Spleen (tissue), 11 donors: Measurements from ENCODE around the gene BAK1. TPM values are rescaled to one million over a fixed set of nuclear protein-coding genes. Genes with fewer than 3 reads are reported as not detected.

Source experiments
- DNase-seq: peaks from one replicate; pipeline ENCODE4 v3.0.0-alpha.2; 2020
- H3K27ac ChIP-seq, 8 donors: fragments of 200-600 bp; sonication (generic) in 7 of 8; 1 replicate in 4 of 8; 2 replicates in 4 of 8; pipeline versions ENCODE4 v1.5.0 to v1.8.0; 2016 to 2021; ENCODE audit warnings: inconsistent platforms in 4 of 8, mild to moderate bottlenecking in 4 of 8, moderate library complexity in 1 of 8
- H3K27me3 ChIP-seq, 7 donors: fragments of 200-600 bp; sonication (generic) in 6 of 7; replicated peaks in 1 of 7; 1 replicate in 4 of 7; 2 replicates in 3 of 7; pipeline versions ENCODE4 v1.5.0 to v1.8.0; 2016 to 2021; ENCODE audit warnings: inconsistent platforms in 3 of 7, mild to moderate bottlenecking in 1 of 7
- H3K36me3 ChIP-seq, 6 donors: fragments of 200-600 bp; sonication (generic) in 5 of 6; 1 replicate in 4 of 6; 2 replicates in 2 of 6; pipeline versions ENCODE4 v1.5.0 to v1.8.0; 2016 to 2021; ENCODE audit warnings: inconsistent platforms in 2 of 6
- H3K4me1 ChIP-seq, 6 donors: fragments of 200-600 bp; sonication (generic) in 5 of 6; 1 replicate in 3 of 6; 2 replicates in 3 of 6; pipeline versions ENCODE4 v1.5.0 to v1.8.0; 2016 to 2021; ENCODE audit warnings: inconsistent platforms in 3 of 6
- H3K4me3 ChIP-seq, 8 donors: fragments of 200-600 bp; sonication (generic) in 7 of 8; 1 replicate in 4 of 8; 2 replicates in 4 of 8; pipeline versions ENCODE4 v1.5.0 to v1.8.0; 2016 to 2021; ENCODE audit warnings: inconsistent platforms in 4 of 8, mild to moderate bottlenecking in 4 of 8, moderate library complexity in 2 of 8
- H3K9me3 ChIP-seq, 8 donors: fragments of 200-600 bp; sonication (generic) in 7 of 8; 1 replicate in 4 of 8; 2 replicates in 4 of 8; pipeline versions ENCODE4 v1.5.0 to v1.8.0; 2016 to 2021; ENCODE audit warnings: inconsistent platforms in 4 of 8
- POLR2A ChIP-seq, 3 donors: fragments of 450-650 bp; IDR thresholded peaks; one replicate each; pipeline ENCODE4 v1.5.1; 2017; ENCODE audit warnings: antibody characterized with exemption in 3 of 3, mild to moderate bottlenecking in 1 of 3
- POLR2AphosphoS5 ChIP-seq, 3 donors: sonication (generic); formaldehyde crosslinking; IDR thresholded peaks; one replicate each; pipeline ENCODE4 v1.5.1; 2017; ENCODE audit warnings: antibody characterized with exemption in 3 of 3
- WGBS, 5 donors: extraction: QIAGEN DNeasy Blood & Tissue Kit in 3 of 5; methylation state at CpG; one replicate each; pipeline versions ENCODE4 v1.1.5 to v1.1.7; 2013 to 2018; 5-methylcytosine and 5-hydroxymethylcytosine counted together
- intact Hi-C: fragments of 100-400 bp; cut with DNase I; formaldehyde crosslinking; loops from one replicate; pipeline ENCODE4 v1.15.0; 2023; ENCODE audit warnings: low total_unique reads
- polyA plus RNA-seq, 3 donors: library from polyadenylated mRNA; stranded (reverse); fragments of 200-250 nt; gene quantifications; one replicate each; pipeline ENCODE4 v1.2.1, GENCODE V29; 2013
- total RNA-seq, 7 donors: library from RNA; depleted of rRNA in 3 of 7; stranded (reverse); fragments of >200 nt in 3 of 7; fragmentation: NEBNext Ultra II Directional in 4 of 7; extraction: Animal tissue kit (Norgen Biotek cat#: 25700) in 4 of 7; gene quantifications; one replicate each; pipeline versions ENCODE4 v1.1.0 to v1.2.1, GENCODE V29; 2016 to 2021
- TF ChIP-seq, protein P1 (sequence below), 11 experiments: fragments of 200-600 bp in 7 of 11; fragments of 450-650 bp in 4 of 11; sonication (generic) in 4 of 11; IDR thresholded peaks in 8 of 11; conservative IDR thresholded peaks in 3 of 11; 1 replicate in 7 of 11; 2 replicates in 4 of 11; pipeline versions ENCODE4 v1.4.0 to v1.8.0; 2016 to 2021; ENCODE audit warnings: antibody characterized with exemption in 11 of 11, inconsistent platforms in 4 of 11, mild to moderate bottlenecking in 1 of 11
- donor health status: healthy with polysubstance abuse.
- donor health status: DM: no; HTN: no; CAD: no; lungs with moderate emphysema.
- donor health status: DM: no; HTN: no; CAD: no.
- donor health status: Bipolar disorder and iron deficiency.
- donor health status: healthy.
- donor health status: DM: no; HTN: no; CAD: no.
- donor health status: DM: yes; HTN: yes; CAD: no.

The BAK1 gene
- total and polyA plus RNA-seq, 10 donors, result 14.9 to 34.4 (median 25.9) TPM

DNA sequence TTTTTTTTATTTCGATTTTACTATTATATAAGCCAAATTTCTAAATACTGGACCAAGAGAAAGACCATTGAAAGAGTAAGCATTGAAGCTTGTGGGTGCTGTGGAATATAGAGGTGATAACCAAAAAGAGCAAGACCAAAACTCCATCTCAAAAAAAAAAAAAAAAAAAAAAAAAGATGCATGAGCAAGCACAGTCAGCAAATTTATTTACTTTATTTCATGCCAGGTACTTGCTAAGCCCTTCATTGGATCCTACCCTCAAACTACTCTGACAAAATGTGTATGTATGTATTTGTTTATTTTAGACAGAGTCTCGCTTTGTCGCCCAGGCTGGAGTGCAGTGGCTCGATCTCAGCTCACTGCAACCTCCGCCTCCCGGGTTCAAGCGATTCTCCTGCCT is 27.8 kb downstream of the BAK1 start:
- WGBS, 5 donors, result 81 to 95% (median 87%) methylated on average over 7 of the region's 7 CpGs
- no peaks in the 10 kb centered on the region for H3K27me3 ChIP-seq
- intact Hi-C loops, result no loop called here
- H3K4me3 ChIP-seq, result no peak overlapping the region
- H3K9me3 ChIP-seq, result no peaks in the 10 kb centered on the region
- peaks cover 0 to 13% (median 2%) of the 10 kb centered on the region in 6 donors for H3K4me1 ChIP-seq
- no peak overlapping the region for H3K27ac ChIP-seq
- TF ChIP-seq POLR2A (IDR thresholded peaks at IDR 0.05) (no peak), POLR2AphosphoS5 (IDR thresholded peaks at IDR 0.05) (no peak)
- TF ChIP-seq, protein P1, sequence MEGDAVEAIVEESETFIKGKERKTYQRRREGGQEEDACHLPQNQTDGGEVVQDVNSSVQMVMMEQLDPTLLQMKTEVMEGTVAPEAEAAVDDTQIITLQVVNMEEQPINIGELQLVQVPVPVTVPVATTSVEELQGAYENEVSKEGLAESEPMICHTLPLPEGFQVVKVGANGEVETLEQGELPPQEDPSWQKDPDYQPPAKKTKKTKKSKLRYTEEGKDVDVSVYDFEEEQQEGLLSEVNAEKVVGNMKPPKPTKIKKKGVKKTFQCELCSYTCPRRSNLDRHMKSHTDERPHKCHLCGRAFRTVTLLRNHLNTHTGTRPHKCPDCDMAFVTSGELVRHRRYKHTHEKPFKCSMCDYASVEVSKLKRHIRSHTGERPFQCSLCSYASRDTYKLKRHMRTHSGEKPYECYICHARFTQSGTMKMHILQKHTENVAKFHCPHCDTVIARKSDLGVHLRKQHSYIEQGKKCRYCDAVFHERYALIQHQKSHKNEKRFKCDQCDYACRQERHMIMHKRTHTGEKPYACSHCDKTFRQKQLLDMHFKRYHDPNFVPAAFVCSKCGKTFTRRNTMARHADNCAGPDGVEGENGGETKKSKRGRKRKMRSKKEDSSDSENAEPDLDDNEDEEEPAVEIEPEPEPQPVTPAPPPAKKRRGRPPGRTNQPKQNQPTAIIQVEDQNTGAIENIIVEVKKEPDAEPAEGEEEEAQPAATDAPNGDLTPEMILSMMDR (IDR thresholded peaks at IDR 0.05 in 8 of 11, conservative IDR thresholded peaks at IDR 0.05 in 3 of 11), result no peak
- DNase-seq, result no peak
- no peaks in the 10 kb centered on the region for H3K36me3 ChIP-seq

DNA sequence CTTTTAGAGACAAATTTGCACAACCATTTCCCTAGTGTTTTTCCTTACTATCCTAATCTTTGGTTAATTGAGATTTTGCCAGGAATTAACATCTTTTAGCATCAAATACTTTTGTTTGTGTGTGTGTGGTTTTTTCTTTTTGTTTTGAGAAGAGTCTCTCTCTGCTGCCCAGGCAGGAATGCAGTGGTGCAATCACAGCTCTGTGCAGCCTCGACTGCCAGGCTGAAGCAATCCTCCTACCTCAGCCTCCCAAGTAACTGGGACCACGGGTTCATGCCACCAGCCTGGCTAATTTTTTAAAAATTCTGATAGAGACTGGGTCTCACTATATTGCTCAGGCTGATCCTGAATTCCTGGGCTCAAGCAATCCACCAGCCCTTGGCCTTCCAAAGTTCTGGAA is 28.5 kb downstream of the BAK1 start:
- Histone ChIP-seq H3K27me3 (no peaks in the 10 kb centered on the region), H3K4me3 (no peak overlapping the region), H3K9me3 (no peaks in the 10 kb centered on the region), H3K36me3 (no peaks in the 10 kb centered on the region), H3K27ac (no peak overlapping the region), H3K4me1 (peaks cover 0 to 13% (median 2%) of the 10 kb centered on the region in 6 donors)
- no peak for DNase-seq
- TF ChIP-seq, protein P1 (IDR thresholded peaks at IDR 0.05 in 8 of 11, conservative IDR thresholded peaks at IDR 0.05 in 3 of 11), result no peak
- TF ChIP-seq POLR2A (IDR thresholded peaks at IDR 0.05) (no peak), POLR2AphosphoS5 (IDR thresholded peaks at IDR 0.05) (no peak)
- intact Hi-C loops, result no loop called here
- WGBS, 5 donors, result 56 to 80% (median 67%) methylated on average over 2 of the region's 2 CpGs

DNA sequence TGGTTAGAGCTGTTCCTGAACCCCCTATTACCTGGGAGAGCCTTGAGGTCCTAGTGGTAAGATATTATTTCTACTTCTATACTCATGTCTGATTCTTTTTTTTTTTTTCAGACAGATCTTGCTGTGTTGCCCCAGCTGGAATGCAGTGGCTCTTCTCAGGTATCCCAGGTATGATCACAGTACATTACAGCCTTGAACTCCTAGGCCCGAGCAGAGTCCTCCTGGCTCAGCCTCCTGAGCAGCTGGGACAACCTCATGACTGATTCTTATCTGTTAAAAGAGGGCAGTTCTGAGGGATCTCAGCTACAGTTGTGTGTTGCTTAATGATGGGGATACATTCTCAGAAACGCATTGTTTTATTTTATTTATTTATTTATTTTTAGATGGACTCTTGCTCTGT is 30.2 kb downstream of the BAK1 start:
- Histone ChIP-seq H3K4me3 (no peak overlapping the region), H3K4me1 (peaks cover 0 to 13% (median 2%) of the 10 kb centered on the region in 6 donors), H3K36me3 (no peaks in the 10 kb centered on the region), H3K27me3 (no peaks in the 10 kb centered on the region), H3K9me3 (no peaks in the 10 kb centered on the region), H3K27ac (no peak overlapping the region)
- intact Hi-C loops, result no loop called here
- WGBS, 5 donors, result 83 to 98% (median 91%) methylated on average over 2 of the region's 2 CpGs
- DNase-seq, result no peak
- no peak for TF ChIP-seq POLR2AphosphoS5 (IDR thresholded peaks at IDR 0.05)
- TF ChIP-seq, protein P1 (IDR thresholded peaks at IDR 0.05 in 8 of 11, conservative IDR thresholded peaks at IDR 0.05 in 3 of 11), result no peak
- TF ChIP-seq POLR2A (IDR thresholded peaks at IDR 0.05), result no peak

DNA sequence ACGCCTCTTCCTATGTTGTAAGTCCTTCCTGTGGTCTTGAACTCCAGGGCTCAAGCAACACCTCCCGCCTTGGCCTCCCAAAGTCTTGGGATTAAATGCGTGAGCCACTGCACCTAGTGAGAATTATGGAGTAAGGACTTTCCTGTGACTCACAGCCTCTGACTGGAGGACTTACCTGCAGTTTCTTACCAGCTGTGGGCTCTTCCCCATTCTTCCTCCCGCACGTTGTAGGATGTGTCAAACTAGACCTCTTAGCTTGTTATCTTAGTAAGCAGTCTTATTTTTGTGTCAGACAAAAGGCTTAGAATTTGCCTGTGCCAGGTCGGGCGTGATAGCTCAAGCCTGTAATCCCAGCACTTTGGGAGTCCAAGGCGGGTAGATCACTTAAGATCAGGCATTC is 30.9 kb downstream of the BAK1 start:
- Histone ChIP-seq H3K4me3 (no peak overlapping the region), H3K4me1 (peaks cover 0 to 13% (median 2%) of the 10 kb centered on the region in 6 donors), H3K27ac (no peak overlapping the region), H3K9me3 (no peaks in the 10 kb centered on the region), H3K27me3 (no peaks in the 10 kb centered on the region), H3K36me3 (no peaks in the 10 kb centered on the region)
- intact Hi-C loops, result no loop called here
- no peak for DNase-seq
- WGBS, 5 donors, result 64 to 77% (median 65%) methylated on average over 8 of the region's 8 CpGs
- no peak for TF ChIP-seq POLR2AphosphoS5 (IDR thresholded peaks at IDR 0.05)
- TF ChIP-seq POLR2A (IDR thresholded peaks at IDR 0.05), result no peak
- TF ChIP-seq, protein P1 (IDR thresholded peaks at IDR 0.05 in 8 of 11, conservative IDR thresholded peaks at IDR 0.05 in 3 of 11), result no peak
